Upper lobe of left lung (tissue), 6 donors: Measurements from ENCODE around the gene ZNF441. TPM values are rescaled to one million over a fixed set of nuclear protein-coding genes. Genes with fewer than 3 reads are reported as not detected.

Experiments used
- ATAC-seq, 2 donors: fragments of 200-7000 bp; cut with Tn5 transposase; one replicate each; pipeline ENCODE4 v1.9.1; 2022; ENCODE audit warnings: mild to moderate bottlenecking in 2 of 2, moderate library complexity in 2 of 2; ENCODE audit not compliant: low FRiP score in 2 of 2
- DNase-seq, 2 donors: peaks; one replicate each; pipeline ENCODE4 v3.0.0-alpha.2; 2019 to 2020
- H3K27ac ChIP-seq, 4 donors: fragments of 200-600 bp; sonication (generic); one replicate each; pipeline ENCODE4 v1.5.1; 2016 to 2019
- H3K27me3 ChIP-seq, 4 donors: fragments of 200-600 bp; sonication (generic); one replicate each; pipeline ENCODE4 v1.5.1; 2017 to 2019
- H3K36me3 ChIP-seq, 4 donors: fragments of 200-600 bp; sonication (generic); one replicate each; pipeline ENCODE4 v1.5.1; 2016 to 2019
- H3K4me1 ChIP-seq, 4 donors: fragments of 200-600 bp; sonication (generic); one replicate each; pipeline ENCODE4 v1.5.1; 2018 to 2019
- H3K4me3 ChIP-seq, 4 donors: fragments of 200-600 bp; sonication (generic); one replicate each; pipeline ENCODE4 v1.5.1; 2017 to 2019; ENCODE audit warnings: mild to moderate bottlenecking in 2 of 4, moderate library complexity in 1 of 4
- H3K9me3 ChIP-seq, 4 donors: fragments of 200-600 bp; sonication (generic); one replicate each; pipeline ENCODE4 v1.5.1; 2018 to 2019
- EP300 ChIP-seq, 4 donors: sonication (generic); formaldehyde crosslinking; IDR thresholded peaks; one replicate each; pipeline ENCODE4 v1.5.1; 2017; ENCODE audit warnings: antibody characterized with exemption in 4 of 4, control low read depth in 2 of 4
- POLR2A ChIP-seq, 4 donors: fragments of 450-650 bp; IDR thresholded peaks; one replicate each; pipeline ENCODE4 v1.5.1; 2016 to 2017; ENCODE audit warnings: antibody characterized with exemption in 4 of 4, mild to moderate bottlenecking in 2 of 4
- POLR2AphosphoS5 ChIP-seq, 2 donors: sonication (generic); formaldehyde crosslinking; IDR thresholded peaks; one replicate each; pipeline ENCODE4 v1.5.1; 2017; ENCODE audit warnings: antibody characterized with exemption in 2 of 2
- WGBS, 2 donors: methylation state at CpG; one replicate each; pipeline ENCODE4 v1.1.5; 2017 to 2018; 5-methylcytosine and 5-hydroxymethylcytosine counted together
- total RNA-seq, 6 donors: library from RNA; depleted of rRNA in 4 of 6; stranded (reverse); fragments of >200 nt in 4 of 6; gene quantifications; one replicate each; pipeline versions ENCODE4 v1.1.0 to v1.2.1, GENCODE V29; 2016 to 2021
- TF ChIP-seq, protein P1 (sequence below), 6 experiments: fragments of 450-650 bp in 4 of 6; fragments of 200-600 bp in 2 of 6; sonication (generic) in 2 of 6; IDR thresholded peaks; one replicate each; pipeline ENCODE4 v1.5.1; 2016 to 2019; ENCODE audit warnings: antibody characterized with exemption in 6 of 6
- donor health status: DM: no; HTN: no; CAD: no; lungs with moderate emphysema.
- donor health status: DM: no; HTN: yes; CAD: no; lungs with severe emphysema.

The ZNF441 gene
- total RNA-seq, 6 donors from 2014 or later = 2.7 to 12.3 (median 6.9) TPM

DNA sequence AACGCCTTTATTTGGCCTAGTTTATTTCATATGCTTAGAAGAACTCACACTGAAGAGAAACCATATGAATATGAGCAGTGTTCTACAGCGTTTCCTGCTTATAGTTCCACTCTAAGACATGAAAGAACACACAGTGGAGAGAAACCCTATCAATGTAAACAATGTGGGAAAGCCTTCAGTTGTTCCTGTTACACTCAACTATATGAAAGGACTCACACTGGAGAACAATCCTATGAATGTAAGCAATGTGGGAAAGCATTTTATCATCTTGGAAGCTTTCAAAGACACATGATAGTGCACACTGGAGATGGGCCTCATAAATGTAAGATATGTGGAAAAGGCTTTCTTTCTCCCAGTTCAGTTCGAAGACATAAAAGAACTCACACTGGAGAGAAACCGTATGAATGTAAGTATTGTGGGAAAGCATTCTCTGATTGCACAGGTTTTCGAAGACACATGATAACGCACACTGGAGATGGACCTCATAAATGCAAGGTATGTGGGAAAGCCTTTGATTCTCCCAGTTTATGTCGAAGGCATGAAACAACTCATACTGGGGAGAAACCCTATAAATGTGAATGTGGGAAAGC is 13.7 kb downstream of the ZNF441 start:
- Histone ChIP-seq H3K36me3 (peaks cover 20 to 58% (median 48%) of the 10 kb centered on the region in 4 donors), H3K27ac (no peak overlapping the region), H3K4me1 (no peaks in the 10 kb centered on the region), H3K4me3 (no peak overlapping the region), H3K27me3 (no peaks in the 10 kb centered on the region), H3K9me3 (peaks cover 58 to 99% (median 86%) of the 10 kb centered on the region in 4 donors)
- no peak for DNase-seq
- no peak for ATAC-seq
- TF ChIP-seq POLR2AphosphoS5 (IDR thresholded peaks at IDR 0.05) = no peak
- TF ChIP-seq, protein P1, sequence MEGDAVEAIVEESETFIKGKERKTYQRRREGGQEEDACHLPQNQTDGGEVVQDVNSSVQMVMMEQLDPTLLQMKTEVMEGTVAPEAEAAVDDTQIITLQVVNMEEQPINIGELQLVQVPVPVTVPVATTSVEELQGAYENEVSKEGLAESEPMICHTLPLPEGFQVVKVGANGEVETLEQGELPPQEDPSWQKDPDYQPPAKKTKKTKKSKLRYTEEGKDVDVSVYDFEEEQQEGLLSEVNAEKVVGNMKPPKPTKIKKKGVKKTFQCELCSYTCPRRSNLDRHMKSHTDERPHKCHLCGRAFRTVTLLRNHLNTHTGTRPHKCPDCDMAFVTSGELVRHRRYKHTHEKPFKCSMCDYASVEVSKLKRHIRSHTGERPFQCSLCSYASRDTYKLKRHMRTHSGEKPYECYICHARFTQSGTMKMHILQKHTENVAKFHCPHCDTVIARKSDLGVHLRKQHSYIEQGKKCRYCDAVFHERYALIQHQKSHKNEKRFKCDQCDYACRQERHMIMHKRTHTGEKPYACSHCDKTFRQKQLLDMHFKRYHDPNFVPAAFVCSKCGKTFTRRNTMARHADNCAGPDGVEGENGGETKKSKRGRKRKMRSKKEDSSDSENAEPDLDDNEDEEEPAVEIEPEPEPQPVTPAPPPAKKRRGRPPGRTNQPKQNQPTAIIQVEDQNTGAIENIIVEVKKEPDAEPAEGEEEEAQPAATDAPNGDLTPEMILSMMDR (IDR thresholded peaks at IDR 0.05) = no peak
- no peak for TF ChIP-seq EP300 (IDR thresholded peaks at IDR 0.05)
- no peak for TF ChIP-seq POLR2A (IDR thresholded peaks at IDR 0.05)
- 95 to 96% methylated on average over 7 of the region's 7 CpGs for WGBS, 2 donors

DNA sequence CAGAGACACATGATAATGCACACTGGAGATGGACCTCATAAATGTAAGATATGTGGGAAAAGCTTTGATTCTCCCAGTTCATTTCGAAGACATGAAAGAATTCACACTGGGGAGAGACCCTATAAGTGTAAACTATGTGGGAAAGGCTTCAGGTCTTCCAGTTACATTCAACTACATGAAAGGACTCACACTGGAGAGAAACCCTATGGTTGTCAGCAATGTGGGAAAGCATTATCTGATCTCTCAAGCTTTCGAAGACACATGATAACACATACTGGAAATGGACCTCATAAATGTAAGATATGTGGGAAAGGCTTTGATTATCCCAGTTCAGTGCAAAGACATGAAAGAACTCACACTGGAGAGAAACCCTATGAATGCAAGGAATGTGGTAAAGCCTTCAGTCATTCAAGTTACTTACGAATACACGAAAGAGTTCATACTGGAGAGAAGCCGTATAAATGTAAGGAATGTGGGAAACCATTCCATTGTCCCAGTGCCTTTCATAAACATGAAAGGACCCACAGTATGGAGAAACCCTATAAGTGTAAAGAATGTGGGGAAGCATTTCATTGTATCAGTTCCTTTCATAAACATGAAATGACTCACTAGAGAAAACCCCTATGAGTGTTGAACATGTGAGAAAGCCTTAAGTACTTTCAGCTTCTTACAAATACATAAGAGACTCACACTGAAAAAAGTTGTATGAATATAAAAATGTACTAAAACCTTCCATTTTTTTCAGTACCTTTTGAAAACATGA is 14.7 kb downstream of the ZNF441 start:
- no peak for ATAC-seq
- Histone ChIP-seq H3K9me3 (peaks cover 54 to 99% (median 89%) of the 10 kb centered on the region in 4 donors), H3K4me1 (no peaks in the 10 kb centered on the region), H3K4me3 (no peak overlapping the region), H3K27me3 (no peaks in the 10 kb centered on the region), H3K36me3 (peaks cover 20 to 58% (median 48%) of the 10 kb centered on the region in 4 donors), H3K27ac (no peak overlapping the region)
- DNase-seq = no peak
- WGBS, 2 donors = 94 to 97% methylated on average over 5 of the region's 5 CpGs
- TF ChIP-seq, protein P1 (IDR thresholded peaks at IDR 0.05) = no peak
- no peak for TF ChIP-seq POLR2A (IDR thresholded peaks at IDR 0.05)

DNA sequence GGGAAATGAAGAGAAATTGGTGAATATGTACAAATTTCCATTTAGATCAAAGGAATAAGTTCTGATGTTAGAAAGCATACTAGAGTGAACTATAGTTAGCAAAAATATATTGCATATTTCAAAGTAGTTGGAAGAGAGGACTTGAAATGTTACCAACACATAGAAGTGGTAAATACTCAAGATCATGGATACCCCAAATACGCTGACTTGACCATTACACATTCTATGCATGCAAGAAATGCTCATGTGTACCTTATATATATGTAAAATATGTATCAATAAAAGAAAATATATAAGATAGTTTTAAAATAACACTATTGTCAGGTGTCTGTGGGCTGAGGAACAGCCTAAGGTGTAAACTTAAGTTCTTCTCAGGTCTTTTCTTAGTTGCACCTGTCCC is 17.0 kb downstream of the ZNF441 start:
- no peak for DNase-seq
- TF ChIP-seq POLR2AphosphoS5 (IDR thresholded peaks at IDR 0.05) = no peak
- no peaks in the 10 kb centered on the region for H3K27me3 ChIP-seq
- no peaks in the 10 kb centered on the region for H3K4me1 ChIP-seq
- peaks cover 54 to 98% (median 90%) of the 10 kb centered on the region in 4 donors for H3K9me3 ChIP-seq
- WGBS, 2 donors = 100% methylated on average over 1 of the region's 1 CpG
- ATAC-seq = no peak
- peaks cover 13 to 38% (median 32%) of the 10 kb centered on the region in 4 donors for H3K36me3 ChIP-seq
- H3K4me3 ChIP-seq = no peak overlapping the region
- H3K27ac ChIP-seq = no peak overlapping the region

DNA sequence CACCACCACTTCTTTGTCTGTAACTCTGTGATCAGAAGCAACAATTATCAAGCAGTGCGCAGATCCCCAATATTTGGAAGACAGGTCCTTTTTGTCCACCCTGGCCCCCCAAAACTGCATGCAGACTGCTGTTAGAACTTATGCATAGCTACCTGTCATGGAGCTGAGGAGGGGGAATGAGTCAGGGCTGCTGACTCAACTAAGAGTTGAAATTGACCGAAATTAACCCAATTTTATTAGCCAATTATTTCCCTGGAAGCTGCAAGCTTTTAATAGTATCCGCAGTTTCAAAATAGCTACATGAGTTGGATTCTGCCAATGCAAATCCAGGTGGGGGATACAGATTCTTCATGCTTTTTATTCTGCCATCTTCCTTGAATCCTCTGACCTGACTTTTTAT is 17.6 kb downstream of the ZNF441 start:
- Histone ChIP-seq H3K27me3 (no peaks in the 10 kb centered on the region), H3K36me3 (peaks cover 10 to 33% (median 26%) of the 10 kb centered on the region in 4 donors), H3K4me3 (no peak overlapping the region), H3K27ac (no peak overlapping the region), H3K9me3 (peaks cover 50 to 98% (median 89%) of the 10 kb centered on the region in 4 donors), H3K4me1 (no peaks in the 10 kb centered on the region)
- no peak for DNase-seq
- TF ChIP-seq POLR2A (IDR thresholded peaks at IDR 0.05) = no peak
- no peak for ATAC-seq
- WGBS, 2 donors = 97 to 100% methylated on average over 3 of the region's 3 CpGs

DNA sequence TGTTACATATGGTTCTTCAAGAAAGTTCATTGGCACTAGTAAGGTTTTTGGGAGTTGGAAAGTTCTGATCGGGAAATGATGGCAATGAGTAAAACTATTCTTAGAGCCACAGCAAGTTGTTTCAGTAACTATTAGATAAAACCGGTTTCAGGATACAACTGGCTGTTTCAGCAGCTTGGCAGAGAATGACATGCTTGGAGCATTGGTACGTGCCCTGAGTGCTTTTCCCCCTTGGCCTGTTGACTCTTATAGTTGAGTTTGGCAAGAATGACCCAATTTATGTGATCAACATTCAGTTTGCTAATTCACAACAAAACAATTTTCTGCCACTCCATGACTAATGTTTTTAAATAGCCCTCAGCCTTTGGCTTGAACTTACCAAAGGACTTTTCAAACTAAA is 20.7 kb downstream of the ZNF441 start:
- Histone ChIP-seq H3K27me3 (no peaks in the 10 kb centered on the region), H3K9me3 (peaks cover 23 to 72% (median 60%) of the 10 kb centered on the region in 4 donors), H3K4me1 (no peaks in the 10 kb centered on the region), H3K27ac (no peak overlapping the region), H3K36me3 (peaks cover 0 to under 1% (median 0%) of the 10 kb centered on the region in 4 donors), H3K4me3 (no peak overlapping the region)
- TF ChIP-seq EP300 (IDR thresholded peaks at IDR 0.05) = no peak
- no peak for TF ChIP-seq POLR2A (IDR thresholded peaks at IDR 0.05)
- TF ChIP-seq POLR2AphosphoS5 (IDR thresholded peaks at IDR 0.05) = no peak
- TF ChIP-seq, protein P1 (IDR thresholded peaks at IDR 0.05) = no peak
- WGBS, 2 donors = 78 to 79% methylated on average over 3 of the region's 3 CpGs
- no peak for DNase-seq
- ATAC-seq = no peak
